IMR-90 (cell line): Measurements from ENCODE around the gene ARSJ. TPM values are rescaled to one million over a fixed set of nuclear protein-coding genes. Genes with fewer than 3 reads are reported as not detected.

ENCODE experiments used
- ATAC-seq: fragments of 200-7000 bp; cut with Tn5 transposase; 2 replicates; pipeline ENCODE4 v1.9.1; 2020; ENCODE audit warnings: low read depth, mild to moderate bottlenecking, moderate library complexity
- BruUV-seq: library from RNA; stranded (reverse); fragments of 400-500 nt; replicated peaks from 2 replicates; lab custom pipeline; 2021; lab: Mats Ljungman, UMichigan
- CTCF ChIA-PET: fragments of 300-600 bp; formaldehyde crosslinking; extraction: SDS; loops from one replicate; lab custom pipeline; 2021; ENCODE audit warnings: antibody characterized with exemption; lab: Yijun Ruan, JAX
- POLR2A ChIA-PET: fragments of 300-600 bp; sonication (Branson Sonifier 250); formaldehyde crosslinking; loops from one replicate; lab custom pipeline; 2022; ENCODE audit warnings: antibody characterized with exemption; ENCODE audit not compliant: unreplicated experiment; lab: Charles Lee
- DNase-seq: peaks from one replicate; pipeline ENCODE4 v3.0.0; 2013
- H2AFZ ChIP-seq: replicated peaks from 2 replicates; pipeline ENCODE3; 2013; ENCODE audit warnings: low read length, mild to moderate bottlenecking; ENCODE audit not compliant: poor library complexity
- H2AK5ac ChIP-seq: 2 replicates; pipeline ENCODE4 v1.6.1; 2013; ENCODE audit warnings: low read depth, low read length, inconsistent platforms
- H2AK9ac ChIP-seq: replicated peaks from 2 replicates; pipeline ENCODE3; 2013; ENCODE audit warnings: mild to moderate bottlenecking, low read depth, low read length, moderate library complexity; ENCODE audit not compliant: poor library complexity
- H2BK120ac ChIP-seq: 2 replicates; pipeline ENCODE4 v1.6.1; 2013; ENCODE audit warnings: low read depth, low read length, inconsistent platforms
- H2BK15ac ChIP-seq: 3 replicates; pipeline ENCODE4 v1.6.1; 2013; ENCODE audit warnings: low read depth, low read length, inconsistent platforms
- H2BK20ac ChIP-seq: 2 replicates; pipeline ENCODE4 v1.6.1; 2013; ENCODE audit warnings: low read depth, mild to moderate bottlenecking, inconsistent platforms, low read length, moderate library complexity
- H2BK5ac ChIP-seq: 2 replicates; pipeline ENCODE4 v1.6.1; 2013; ENCODE audit warnings: mild to moderate bottlenecking, low read depth, low read length, inconsistent platforms; ENCODE audit not compliant: poor library complexity, severe bottlenecking
- H3K14ac ChIP-seq: replicated peaks from 2 replicates; pipeline ENCODE4 v1.6.1; 2013; ENCODE audit warnings: low read depth, low read length, inconsistent platforms
- H3K18ac ChIP-seq: 2 replicates; pipeline ENCODE4 v1.6.1; 2013; ENCODE audit warnings: low read depth, low read length, control low read depth
- H3K23ac ChIP-seq: 2 replicates; pipeline ENCODE4 v1.6.1; 2013; ENCODE audit warnings: low read depth, low read length, inconsistent platforms
- H3K27ac ChIP-seq: 2 replicates; pipeline ENCODE4 v1.5.1; 2013; ENCODE audit warnings: mild to moderate bottlenecking, control low read depth, low read length; ENCODE audit not compliant: insufficient read depth
- H3K27me3 ChIP-seq: 2 replicates; pipeline ENCODE4 v1.6.1; 2013; ENCODE audit warnings: low read length; ENCODE audit not compliant: control insufficient read depth, insufficient read depth
- H3K36me3 ChIP-seq: 2 replicates; pipeline ENCODE4 v1.6.1; 2013; ENCODE audit warnings: low read length, mixed read lengths; ENCODE audit not compliant: control insufficient read depth, insufficient read depth
- H3K4ac ChIP-seq: 2 replicates; pipeline ENCODE4 v1.6.1; 2013; ENCODE audit warnings: low read depth, low read length, inconsistent platforms
- H3K4me1 ChIP-seq: 2 replicates; pipeline ENCODE4 v1.6.1; 2013; ENCODE audit warnings: low read length, mixed read lengths; ENCODE audit not compliant: control insufficient read depth, insufficient read depth
- H3K4me2 ChIP-seq: 2 replicates; pipeline ENCODE4 v1.6.1; 2013; ENCODE audit warnings: low read depth, mild to moderate bottlenecking, control low read depth, low read length, moderate library complexity
- H3K4me3 ChIP-seq: 2 replicates; pipeline ENCODE4 v1.5.1; 2013; ENCODE audit warnings: low read depth, mild to moderate bottlenecking, control low read depth, low read length, moderate library complexity; ENCODE audit not compliant: insufficient read depth
- H3K56ac ChIP-seq: 2 replicates; pipeline ENCODE4 v1.6.1; 2013; ENCODE audit warnings: low read length, inconsistent platforms; ENCODE audit not compliant: insufficient read depth; ENCODE audit errors: extremely low read depth
- H3K79me1 ChIP-seq, 2 experiments: 2 replicates each; pipeline ENCODE4 v1.6.1; 2013; ENCODE audit warnings: low read length in 2 of 2, inconsistent platforms in 1 of 2, low read depth in 1 of 2
- H3K9ac ChIP-seq: 2 replicates; pipeline ENCODE4 v1.6.1; 2013; ENCODE audit warnings: low read depth, low read length, control low read depth
- H3K9me1 ChIP-seq: 2 replicates; pipeline ENCODE4 v1.6.1; 2013; ENCODE audit warnings: low read length, inconsistent platforms; ENCODE audit not compliant: insufficient read depth
- H3K9me3 ChIP-seq: 2 replicates; pipeline ENCODE4 v1.6.1; 2013; ENCODE audit warnings: low read length; ENCODE audit not compliant: control insufficient read depth, insufficient read depth
- H4K20me1 ChIP-seq: 2 replicates; pipeline ENCODE4 v1.6.1; 2013; ENCODE audit warnings: low read length, inconsistent platforms; ENCODE audit not compliant: insufficient read depth
- H4K5ac ChIP-seq: 2 replicates; pipeline ENCODE4 v1.6.1; 2013; ENCODE audit warnings: mild to moderate bottlenecking, low read depth, low read length, control low read depth
- H4K8ac ChIP-seq, 2 experiments: 2 replicates each; pipeline ENCODE4 v1.6.1; 2013; ENCODE audit warnings: low read depth in 2 of 2, low read length in 2 of 2, control low read depth in 1 of 2, inconsistent platforms in 1 of 2
- H4K91ac ChIP-seq: 2 replicates; pipeline ENCODE4 v1.6.1; 2013; ENCODE audit warnings: low read depth, low read length, inconsistent platforms; ENCODE audit not compliant: insufficient read depth
- MAFK ChIP-seq: IDR thresholded peaks from 2 replicates; pipeline ENCODE4 v1.6.1; 2012; ENCODE audit warnings: low read depth, low read length, improper control_type of control experiment
- NFE2L2 ChIP-seq: fragments of 150-350 bp; IDR thresholded peaks from 2 replicates; pipeline ENCODE4 v1.6.1; 2016; ENCODE audit warnings: low read depth, mild to moderate bottlenecking, low read length
- WGBS, 2 experiments: methylation state at CpG; one replicate each; pipeline versions ENCODE4 v1.1.5 to v1.1.7; 2013; ENCODE audit warnings: missing lambda C conversion rate in 2 of 2; ENCODE audit not compliant: insufficient read length in 1 of 2; ENCODE audit errors: extremely low coverage in 2 of 2; 5-methylcytosine and 5-hydroxymethylcytosine counted together
- dilution Hi-C: fragments of 300-500 bp; cut with HindIII; formaldehyde crosslinking; loops from one replicate; pipeline ENCODE4 v1.14.3; 2018; ENCODE audit warnings: low sequenced_read_pairs; ENCODE audit not compliant: unreplicated experiment
- in situ Hi-C: fragments of 300-500 bp; cut with MboI; formaldehyde crosslinking; loops from 3 replicates; pipeline ENCODE4 v1.14.3; 2019; ENCODE audit warnings: low sequenced_read_pairs, inconsistent platforms, mixed read lengths
- intact Hi-C: fragments of 100-400 bp; cut with micrococcal nuclease; formaldehyde crosslinking; loops from 2 replicates; pipeline ENCODE4 v1.10.0; 2022
- polyA plus RNA-seq, 3 experiments: library from polyadenylated mRNA; depleted of rRNA; stranded (reverse); fragments of >200 nt; gene quantifications; 2 replicates each; pipeline ENCODE4 v1.2.3, GENCODE V29; 2012; ENCODE audit warnings: low replicate concordance in 1 of 3
- total RNA-seq: library from RNA; depleted of rRNA; stranded (reverse); fragments of >200 nt; gene quantifications from 2 replicates; pipeline ENCODE4 v1.2.3, GENCODE V29; 2012

Gene ARSJ
- total and polyA plus RNA-seq, 2 of the 4 experiments (the other 2 are of a cell fraction) = 47.7 to 143 TPM

DNA sequence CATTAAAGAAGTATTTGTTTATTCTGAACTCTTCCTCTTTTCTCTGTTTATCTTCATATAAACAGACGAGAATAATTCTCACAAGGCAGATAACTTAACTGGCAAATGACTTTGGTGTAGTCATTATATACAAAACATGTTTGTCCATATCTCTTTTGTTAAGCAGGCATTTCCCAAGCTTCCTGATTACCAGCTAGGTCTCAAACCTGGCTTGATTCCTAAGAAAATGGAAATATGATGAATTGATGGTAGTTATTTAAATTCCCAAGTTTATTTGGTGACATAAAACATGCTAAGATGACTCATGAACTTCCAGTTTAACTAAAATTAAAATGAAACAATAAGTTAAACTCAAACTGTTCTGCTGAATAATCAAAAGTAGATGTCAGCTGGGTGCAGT lies 96.8 kb downstream of the ARSJ start:
- Histone ChIP-seq H3K23ac (0 out of 2 replicates have a peak overlapping the region, but pooled peaks have one; percentile 45), H3K4me2 (peak overlapping the region; percentile 80), H3K9ac (no peak overlapping the region), H2AK9ac (no peak overlapping the region), H3K4ac (peak overlapping the region; percentile 68; the same call in 1 of the 2 replicates), H2AFZ (no peak overlapping the region), H3K4me3 (no peak overlapping the region), H4K5ac (no peak overlapping the region; the same call in 1 of the 2 replicates), H4K91ac (no peak overlapping the region), H3K27ac (peak overlapping the region; percentile 38; the same call in 1 of the 2 replicates), H2BK15ac (no peak overlapping the region), H2BK5ac (peak overlapping the region; percentile 33), H3K27me3 (no peaks in the 10 kb centered on the region), H4K20me1 (no peaks in the 10 kb centered on the region), H3K18ac (peak overlapping the region; percentile 79; the same call in 1 of the 2 replicates), H4K8ac (no peak overlapping the region), H2BK120ac (no peak overlapping the region), H2BK20ac (no peak overlapping the region), H2AK5ac (no peak overlapping the region), H3K14ac (no peak overlapping the region), H3K9me1 (peaks cover 4% of the 10 kb centered on the region; the same call in 1 of the 2 replicates), H3K79me1 (no peaks in the 10 kb centered on the region), H3K9me3 (no peaks in the 10 kb centered on the region), H3K4me1 (peaks cover 4% of the 10 kb centered on the region), H3K36me3 (no peaks in the 10 kb centered on the region), H3K56ac (no peak overlapping the region)
- BruUV-seq = no TSS peak
- intact Hi-C loops (loop anchor here (5.0 kb wide), 1 partner anchor 95 kb away; no protein-coding TSS in a partner anchor), in situ Hi-C loops (no loop called here), dilution Hi-C loops (no loop called here)
- DNase-seq (peak; percentile 49), ATAC-seq (peak; percentile 30)
- POLR2A ChIA-PET = no interaction called here
- WGBS, 2 experiments = no CpG with 5 or more reads among the region's 1 CpG
- CTCF ChIA-PET = interaction anchor here (0.6 kb wide), 1 partner anchor 237 kb away, joined by 3 read pairs; no protein-coding TSS in a partner anchor
- no peak for TF ChIP-seq NFE2L2
- TF ChIP-seq MAFK = peak; percentile 47; the same call in 1 of the 2 replicates
